Upper lobe of left lung (tissue), 6 donors: Measurements from ENCODE around the gene CD96. TPM values are rescaled to one million over a fixed set of nuclear protein-coding genes. Genes with fewer than 3 reads are reported as not detected.

Source experiments
- ATAC-seq, 2 donors: fragments of 200-7000 bp; cut with Tn5 transposase; one replicate each; pipeline ENCODE4 v1.9.1; 2022; ENCODE audit warnings: mild to moderate bottlenecking in 2 of 2, moderate library complexity in 2 of 2; ENCODE audit not compliant: low FRiP score in 2 of 2
- DNase-seq, 2 donors: peaks; one replicate each; pipeline ENCODE4 v3.0.0-alpha.2; 2019 to 2020
- H3K27ac ChIP-seq, 4 donors: fragments of 200-600 bp; sonication (generic); one replicate each; pipeline ENCODE4 v1.5.1; 2016 to 2019
- H3K27me3 ChIP-seq, 4 donors: fragments of 200-600 bp; sonication (generic); one replicate each; pipeline ENCODE4 v1.5.1; 2017 to 2019
- H3K36me3 ChIP-seq, 4 donors: fragments of 200-600 bp; sonication (generic); one replicate each; pipeline ENCODE4 v1.5.1; 2016 to 2019
- H3K4me1 ChIP-seq, 4 donors: fragments of 200-600 bp; sonication (generic); one replicate each; pipeline ENCODE4 v1.5.1; 2018 to 2019
- H3K4me3 ChIP-seq, 4 donors: fragments of 200-600 bp; sonication (generic); one replicate each; pipeline ENCODE4 v1.5.1; 2017 to 2019; ENCODE audit warnings: mild to moderate bottlenecking in 2 of 4, moderate library complexity in 1 of 4
- H3K9me3 ChIP-seq, 4 donors: fragments of 200-600 bp; sonication (generic); one replicate each; pipeline ENCODE4 v1.5.1; 2018 to 2019
- CTCF ChIP-seq, 6 experiments: fragments of 450-650 bp in 4 of 6; fragments of 200-600 bp in 2 of 6; sonication (generic) in 2 of 6; IDR thresholded peaks; one replicate each; pipeline ENCODE4 v1.5.1; 2016 to 2019; ENCODE audit warnings: antibody characterized with exemption in 6 of 6
- EP300 ChIP-seq, 4 donors: sonication (generic); formaldehyde crosslinking; IDR thresholded peaks; one replicate each; pipeline ENCODE4 v1.5.1; 2017; ENCODE audit warnings: antibody characterized with exemption in 4 of 4, control low read depth in 2 of 4
- POLR2A ChIP-seq, 4 donors: fragments of 450-650 bp; IDR thresholded peaks; one replicate each; pipeline ENCODE4 v1.5.1; 2016 to 2017; ENCODE audit warnings: antibody characterized with exemption in 4 of 4, mild to moderate bottlenecking in 2 of 4
- POLR2AphosphoS5 ChIP-seq, 2 donors: sonication (generic); formaldehyde crosslinking; IDR thresholded peaks; one replicate each; pipeline ENCODE4 v1.5.1; 2017; ENCODE audit warnings: antibody characterized with exemption in 2 of 2
- WGBS, 2 donors: methylation state at CpG; one replicate each; pipeline ENCODE4 v1.1.5; 2017 to 2018; 5-methylcytosine and 5-hydroxymethylcytosine counted together
- total RNA-seq, 6 donors: library from RNA; depleted of rRNA in 4 of 6; stranded (reverse); fragments of >200 nt in 4 of 6; gene quantifications; one replicate each; pipeline versions ENCODE4 v1.1.0 to v1.2.1, GENCODE V29; 2016 to 2021
- donor health status: DM: no; HTN: no; CAD: no; lungs with moderate emphysema.
- donor health status: DM: no; HTN: yes; CAD: no; lungs with severe emphysema.

CD96 gene
- total RNA-seq, 6 donors from 2014 or later, result 2.4 to 18.2 (median 4.4) TPM

- Histone ChIP-seq H3K9me3 (no peaks in the 10 kb centered on the region), H3K36me3 (no peaks in the 10 kb centered on the region), H3K27ac (no peak overlapping the region), H3K27me3 (no peaks in the 10 kb centered on the region), H3K4me3 (no peak overlapping the region), H3K4me1 (no peaks in the 10 kb centered on the region)
- DNase-seq, result no peak
- TF ChIP-seq POLR2A (IDR thresholded peaks at IDR 0.05) (no peak), EP300 (IDR thresholded peaks at IDR 0.05) (no peak), CTCF (IDR thresholded peaks at IDR 0.05) (no peak), POLR2AphosphoS5 (IDR thresholded peaks at IDR 0.05) (no peak)
- no peak for ATAC-seq
- 87 to 97% methylated on average over 4 of the region's 4 CpGs for WGBS, 2 donors
These were observed 36.9 kb downstream of the CD96 start for GRCh38 chr3:111578867-111579266.

DNA sequence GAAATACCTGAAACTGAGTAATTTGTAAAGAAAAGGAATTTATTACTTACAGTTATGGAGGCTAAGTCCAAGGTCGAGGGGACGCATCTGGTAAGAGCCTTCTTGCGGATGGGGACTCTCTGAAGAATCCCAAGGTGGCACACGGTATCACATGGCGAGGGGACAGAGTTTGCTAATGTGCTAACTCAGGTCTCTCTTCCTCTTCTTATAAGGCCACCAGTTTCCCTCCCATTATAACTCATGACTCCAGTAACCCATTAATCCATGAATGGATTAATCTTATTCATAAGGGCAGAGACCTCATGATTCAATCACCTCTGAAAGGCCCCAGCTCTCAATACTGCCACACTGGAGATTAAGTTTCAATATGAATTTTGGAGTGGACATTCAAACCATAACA, 37.5 kb downstream of the CD96 start:
- no peak for ATAC-seq

GRCh38 chr3:111581403-111582119, 39.6 kb downstream of the CD96 start:
- Histone ChIP-seq H3K4me3 (no peak overlapping the region), H3K27me3 (no peaks in the 10 kb centered on the region), H3K4me1 (peaks cover 0 to 3% (median 0%) of the 10 kb centered on the region in 4 donors), H3K36me3 (no peaks in the 10 kb centered on the region), H3K27ac (no peak overlapping the region), H3K9me3 (no peaks in the 10 kb centered on the region)
- ATAC-seq (no peak), DNase-seq (no peak)
- WGBS, 2 donors, result 93 to 95% methylated on average over 2 of the region's 2 CpGs
- TF ChIP-seq POLR2A (IDR thresholded peaks at IDR 0.05), result no peak
- no peak for TF ChIP-seq EP300 (IDR thresholded peaks at IDR 0.05)
- TF ChIP-seq POLR2AphosphoS5 (IDR thresholded peaks at IDR 0.05), result no peak
- no peak for TF ChIP-seq CTCF (IDR thresholded peaks at IDR 0.05)

More for the DNA sequence above, 37.5 kb downstream of the CD96 start:
- DNase-seq, result no peak
- no peak for TF ChIP-seq EP300 (IDR thresholded peaks at IDR 0.05)
- Histone ChIP-seq H3K4me1 (no peaks in the 10 kb centered on the region), H3K4me3 (no peak overlapping the region), H3K36me3 (no peaks in the 10 kb centered on the region), H3K27me3 (no peaks in the 10 kb centered on the region), H3K27ac (no peak overlapping the region), H3K9me3 (no peaks in the 10 kb centered on the region)
- 81 to 88% methylated on average over 5 of the region's 5 CpGs for WGBS, 2 donors

DNA sequence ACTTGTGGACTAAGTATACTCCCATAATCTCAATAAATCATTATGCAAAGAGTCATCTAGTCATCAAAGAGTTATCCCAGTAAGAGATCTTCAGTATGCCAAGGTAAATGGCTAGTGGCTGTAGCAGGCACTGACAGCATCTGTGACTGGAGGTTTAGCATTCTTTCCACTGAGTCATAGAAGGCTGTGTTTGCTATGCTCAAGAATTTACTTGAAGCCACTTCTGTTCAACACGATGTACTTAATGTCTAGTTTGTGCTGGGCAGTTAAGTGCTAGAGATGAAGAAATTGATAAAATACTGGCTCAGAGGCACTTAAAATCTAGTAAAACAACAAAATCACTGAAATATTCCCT, 40.1 kb downstream of the CD96 start:
- TF ChIP-seq POLR2A (IDR thresholded peaks at IDR 0.05) (no peak), CTCF (IDR thresholded peaks at IDR 0.05) (peak in 2 of 6 experiments; percentile 12 to 28), POLR2AphosphoS5 (IDR thresholded peaks at IDR 0.05) (peak in 1 of 2 donors; percentile 49), EP300 (IDR thresholded peaks at IDR 0.05) (peak in 1 of 4 donors; percentile 89)
- peak; percentile 64 to 90 for ATAC-seq
- Histone ChIP-seq H3K27ac (peak overlapping the region in 2 of 4 donors; percentile 7 to 52), H3K4me1 (peaks cover 0 to 3% (median 0%) of the 10 kb centered on the region in 4 donors), H3K4me3 (no peak overlapping the region), H3K36me3 (no peaks in the 10 kb centered on the region), H3K9me3 (no peaks in the 10 kb centered on the region), H3K27me3 (no peaks in the 10 kb centered on the region)
- peak in 1 of 2 donors; percentile 41 for DNase-seq
- WGBS, 2 donors, result 48 to 69% methylated on average over 1 of the region's 1 CpG

- Histone ChIP-seq H3K4me1 (peaks cover 0 to 3% (median 0%) of the 10 kb centered on the region in 4 donors), H3K27ac (peak overlapping the region in 1 of 4 donors; percentile 0), H3K36me3 (no peaks in the 10 kb centered on the region), H3K27me3 (no peaks in the 10 kb centered on the region), H3K4me3 (no peak overlapping the region), H3K9me3 (no peaks in the 10 kb centered on the region)
- DNase-seq (no peak), ATAC-seq (no peak)
- 95% methylated on average over 1 of the region's 1 CpG for WGBS, 2 donors
- TF ChIP-seq POLR2A (IDR thresholded peaks at IDR 0.05) (no peak), POLR2AphosphoS5 (IDR thresholded peaks at IDR 0.05) (no peak), EP300 (IDR thresholded peaks at IDR 0.05) (no peak)
These were observed 42.7 kb downstream of the CD96 start for GRCh38 chr3:111584744-111585143.

DNA sequence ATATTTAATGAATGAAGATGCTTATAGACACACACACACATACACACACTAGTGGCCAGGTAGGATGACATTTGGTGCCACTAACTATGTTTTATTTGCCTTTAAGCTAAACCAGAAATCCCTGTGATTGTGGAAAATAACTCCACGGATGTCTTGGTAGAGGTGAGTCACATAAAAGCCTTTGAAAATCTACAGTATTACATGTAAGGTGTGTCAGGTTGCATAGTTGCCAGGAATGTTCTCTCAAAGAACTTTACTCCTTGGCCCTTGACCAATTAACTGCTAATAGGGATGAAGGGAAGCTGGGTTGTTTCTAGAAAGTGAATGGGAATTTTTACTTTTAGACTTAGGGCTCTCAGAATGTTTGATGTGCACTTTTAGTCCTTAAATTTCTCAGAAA, 43.2 kb downstream of the CD96 start:
- H3K4me1 ChIP-seq, result peaks cover 0 to 3% (median 0%) of the 10 kb centered on the region in 4 donors
- no peaks in the 10 kb centered on the region for H3K9me3 ChIP-seq
- H3K27me3 ChIP-seq, result no peaks in the 10 kb centered on the region
- ATAC-seq, result peak; percentile 28 to 70
- H3K27ac ChIP-seq, result peak overlapping the region in 1 of 4 donors; percentile 0
- no peak for DNase-seq
- H3K4me3 ChIP-seq, result no peak overlapping the region
- no peaks in the 10 kb centered on the region for H3K36me3 ChIP-seq
- no peak for TF ChIP-seq POLR2A (IDR thresholded peaks at IDR 0.05)
- peak in 1 of 4 donors; percentile 78 for TF ChIP-seq EP300 (IDR thresholded peaks at IDR 0.05)
- 46 to 57% methylated on average over 1 of the region's 1 CpG for WGBS, 2 donors
